ENCODE measurements around the gene ABI2.
"Not testable (repeated sequence)": the region's sequence is repeated elsewhere in the genome, so short reads cannot be mapped to it uniquely, and the experiment has no call there.

DNA sequence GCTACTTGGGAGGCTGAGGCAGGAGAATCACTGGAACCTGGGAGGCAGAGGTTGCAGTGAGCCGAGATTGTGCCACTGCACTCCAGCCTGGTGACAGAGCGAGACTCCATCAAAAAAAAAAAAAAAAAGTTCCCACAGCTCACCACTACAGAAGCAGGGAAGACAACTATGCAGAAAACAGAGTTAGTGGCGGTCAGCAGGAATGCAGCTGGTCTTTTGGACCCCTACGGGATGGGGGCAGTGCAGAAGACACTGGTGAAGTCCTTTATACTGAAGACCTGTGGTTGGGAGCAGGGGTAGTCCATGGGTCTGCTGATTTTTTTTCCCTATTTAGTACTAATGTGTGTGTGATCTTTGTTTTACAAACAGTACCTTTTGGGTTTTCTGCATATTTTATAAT is 101.4 kb downstream of the ABI2 start:
- TF ChIP-seq POLR2A (IDR thresholded peaks at IDR 0.05; ENCODE audit: low read length); GATA1 (IDR thresholded peaks at IDR 0.05; ENCODE audit: low read depth, low read length): not testable (repeated sequence)

Measured in erythroblast (primary cell).